Smooth muscle cell (in vitro differentiated cells): ENCODE results near the gene IL17RE. TPM values are rescaled to one million over a fixed set of nuclear protein-coding genes. Genes with fewer than 3 reads are reported as not detected.

Source experiments
- DNase-seq: peaks from one replicate; lab custom pipeline; 2025; ENCODE audit not compliant: unreplicated experiment; lab: John Stamatoyannopoulos, UW
- H2AFZ ChIP-seq: fragments of 200-600 bp; sonication (generic); 2 replicates; pipeline ENCODE4 v1.6.0; 2016; ENCODE audit warnings: antibody characterized with exemption, low read depth, mild to moderate bottlenecking
- H3F3A ChIP-seq: fragments of 200-600 bp; sonication (generic); 2 replicates; pipeline ENCODE4 v1.6.0; 2017; ENCODE audit warnings: antibody characterized with exemption, low read depth
- H3K27ac ChIP-seq: fragments of 200-600 bp; sonication (generic); 2 replicates; pipeline ENCODE4 v1.5.1; 2016; ENCODE audit warnings: low read depth, mild to moderate bottlenecking
- H3K27me3 ChIP-seq: fragments of 200-600 bp; sonication (generic); 2 replicates; pipeline ENCODE4 v1.6.1; 2016; ENCODE audit warnings: low read depth, mild to moderate bottlenecking
- H3K36me3 ChIP-seq: fragments of 200-600 bp; sonication (generic); 2 replicates; pipeline ENCODE4 v1.5.1; 2016; ENCODE audit warnings: low read depth
- H3K4me1 ChIP-seq: fragments of 200-600 bp; sonication (generic); 2 replicates; pipeline ENCODE4 v1.5.1; 2016; ENCODE audit warnings: low read depth
- H3K4me2 ChIP-seq: fragments of 200-600 bp; sonication (generic); 2 replicates; pipeline ENCODE4 v1.6.0; 2016; ENCODE audit warnings: mild to moderate bottlenecking
- H3K4me3 ChIP-seq: fragments of 200-600 bp; sonication (generic); 2 replicates; pipeline ENCODE4 v1.5.1; 2016; ENCODE audit warnings: mild to moderate bottlenecking
- H3K79me2 ChIP-seq: fragments of 200-600 bp; sonication (generic); 2 replicates; pipeline ENCODE4 v1.6.0; 2016; ENCODE audit warnings: low read depth, mild to moderate bottlenecking
- H3K9ac ChIP-seq: fragments of 200-600 bp; sonication (generic); 2 replicates; pipeline ENCODE4 v1.6.0; 2016; ENCODE audit warnings: low read depth
- H3K9me3 ChIP-seq: fragments of 200-600 bp; sonication (generic); replicated peaks from 2 replicates; pipeline ENCODE4 v1.5.1; 2016; ENCODE audit warnings: low read depth
- H4K20me1 ChIP-seq: fragments of 200-600 bp; sonication (generic); 2 replicates; pipeline ENCODE4 v1.6.0; 2016; ENCODE audit warnings: low read depth
- WGBS: methylation state at CpG from one replicate; pipeline ENCODE4 v1.1.7; 2016; ENCODE audit warnings: low lambda C conversion rate; 5-methylcytosine and 5-hydroxymethylcytosine counted together
- polyA plus RNA-seq: library from polyadenylated mRNA; unstranded; fragments of >200 nt; fragmentation: Nextera tagmentation; extraction: Ambion mirVana; gene quantifications from 2 replicates; pipeline ENCODE4 v1.2.1, GENCODE V29; 2016
- total RNA-seq: library from RNA; depleted of rRNA; stranded (reverse); fragments of >200 nt; gene quantifications from 2 replicates; pipeline ENCODE4 v1.2.3, GENCODE V29; 2014
- TF ChIP-seq, protein P1 (sequence below): fragments of 200-600 bp; sonication (generic); IDR thresholded peaks from 2 replicates; pipeline ENCODE4 v1.5.1; 2017; ENCODE audit warnings: borderline replicate concordance, mild to moderate bottlenecking, antibody characterized with exemption; ENCODE audit not compliant: insufficient read depth, poor library complexity, severe bottlenecking

IL17RE gene
- total and polyA plus RNA-seq, 2 experiments from 2014 or later: 0.32 to 4.9 TPM

DNA sequence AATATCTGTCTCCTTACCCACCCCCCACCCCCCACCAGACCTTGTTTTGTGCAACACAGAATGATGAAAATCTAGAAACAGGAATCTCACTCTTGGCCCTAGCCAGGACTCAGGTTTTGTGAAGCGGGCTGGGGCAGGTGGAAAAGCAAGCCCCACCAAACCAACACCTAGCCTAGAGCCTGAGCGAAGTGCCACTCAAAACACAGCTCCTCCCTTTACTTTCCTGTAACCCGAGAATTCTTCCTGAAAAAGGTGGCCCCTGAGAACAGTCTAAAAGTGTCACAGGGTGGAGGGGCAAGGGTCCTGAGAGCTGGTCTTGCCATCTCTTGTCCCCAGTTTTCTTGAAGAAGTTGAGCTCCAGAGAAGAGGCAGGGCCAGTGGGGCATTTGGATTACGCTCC lies 41.4 kb upstream of the IL17RE start:
- 91% methylated on average over 4 of the region's 4 CpGs for WGBS
- TF ChIP-seq, protein P1, sequence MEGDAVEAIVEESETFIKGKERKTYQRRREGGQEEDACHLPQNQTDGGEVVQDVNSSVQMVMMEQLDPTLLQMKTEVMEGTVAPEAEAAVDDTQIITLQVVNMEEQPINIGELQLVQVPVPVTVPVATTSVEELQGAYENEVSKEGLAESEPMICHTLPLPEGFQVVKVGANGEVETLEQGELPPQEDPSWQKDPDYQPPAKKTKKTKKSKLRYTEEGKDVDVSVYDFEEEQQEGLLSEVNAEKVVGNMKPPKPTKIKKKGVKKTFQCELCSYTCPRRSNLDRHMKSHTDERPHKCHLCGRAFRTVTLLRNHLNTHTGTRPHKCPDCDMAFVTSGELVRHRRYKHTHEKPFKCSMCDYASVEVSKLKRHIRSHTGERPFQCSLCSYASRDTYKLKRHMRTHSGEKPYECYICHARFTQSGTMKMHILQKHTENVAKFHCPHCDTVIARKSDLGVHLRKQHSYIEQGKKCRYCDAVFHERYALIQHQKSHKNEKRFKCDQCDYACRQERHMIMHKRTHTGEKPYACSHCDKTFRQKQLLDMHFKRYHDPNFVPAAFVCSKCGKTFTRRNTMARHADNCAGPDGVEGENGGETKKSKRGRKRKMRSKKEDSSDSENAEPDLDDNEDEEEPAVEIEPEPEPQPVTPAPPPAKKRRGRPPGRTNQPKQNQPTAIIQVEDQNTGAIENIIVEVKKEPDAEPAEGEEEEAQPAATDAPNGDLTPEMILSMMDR: no peak
- H3K4me3 ChIP-seq: no peak overlapping the region
- no peaks in the 10 kb centered on the region for H3F3A ChIP-seq
- no peaks in the 10 kb centered on the region for H3K79me2 ChIP-seq
- H3K36me3 ChIP-seq: no peaks in the 10 kb centered on the region
- H3K27ac ChIP-seq: no peak overlapping the region
- H2AFZ ChIP-seq: no peak overlapping the region
- no peak overlapping the region for H3K9ac ChIP-seq
- H3K9me3 ChIP-seq: no peaks in the 10 kb centered on the region
- H3K27me3 ChIP-seq: no peaks in the 10 kb centered on the region
- DNase-seq: no peak
- H4K20me1 ChIP-seq: no peaks in the 10 kb centered on the region
- H3K4me1 ChIP-seq: no peaks in the 10 kb centered on the region
- no peak overlapping the region for H3K4me2 ChIP-seq

DNA sequence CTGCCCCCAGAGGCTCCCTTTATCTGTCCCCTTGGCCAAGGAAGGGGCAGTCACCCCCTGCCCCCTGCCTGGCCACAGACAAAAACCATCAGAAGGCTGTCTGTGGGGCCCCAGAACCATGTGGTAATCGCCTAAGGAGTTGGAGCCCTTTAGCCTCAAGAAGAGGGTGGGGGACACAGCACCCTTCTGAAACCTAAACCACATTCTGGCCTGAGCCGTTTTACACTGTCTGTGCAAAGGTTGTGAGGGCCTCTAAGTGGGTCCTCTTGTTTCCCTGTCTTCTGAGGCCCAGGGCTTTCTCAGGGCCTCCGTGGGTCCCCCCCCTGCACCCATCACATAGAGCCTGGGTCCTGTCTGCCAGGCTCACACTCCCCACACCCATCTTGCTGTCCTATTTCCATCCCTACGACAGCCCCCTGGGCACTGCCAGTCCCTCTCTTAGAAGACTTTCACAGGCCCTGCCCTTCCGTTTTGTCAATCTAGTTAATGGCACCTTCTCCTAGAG lies 41.0 kb upstream of the IL17RE start:
- H3K4me3 ChIP-seq: no peak overlapping the region
- no peak overlapping the region for H3K4me2 ChIP-seq
- H3F3A ChIP-seq: no peaks in the 10 kb centered on the region
- H3K27me3 ChIP-seq: no peaks in the 10 kb centered on the region
- H3K36me3 ChIP-seq: no peaks in the 10 kb centered on the region
- DNase-seq: no peak
- H2AFZ ChIP-seq: no peak overlapping the region
- no peaks in the 10 kb centered on the region for H3K9me3 ChIP-seq
- 89% methylated on average over 5 of the region's 5 CpGs for WGBS
- no peak overlapping the region for H3K9ac ChIP-seq
- no peaks in the 10 kb centered on the region for H3K4me1 ChIP-seq
- TF ChIP-seq, protein P1: no peak
- no peaks in the 10 kb centered on the region for H3K79me2 ChIP-seq
- H4K20me1 ChIP-seq: no peaks in the 10 kb centered on the region
- H3K27ac ChIP-seq: no peak overlapping the region

DNA sequence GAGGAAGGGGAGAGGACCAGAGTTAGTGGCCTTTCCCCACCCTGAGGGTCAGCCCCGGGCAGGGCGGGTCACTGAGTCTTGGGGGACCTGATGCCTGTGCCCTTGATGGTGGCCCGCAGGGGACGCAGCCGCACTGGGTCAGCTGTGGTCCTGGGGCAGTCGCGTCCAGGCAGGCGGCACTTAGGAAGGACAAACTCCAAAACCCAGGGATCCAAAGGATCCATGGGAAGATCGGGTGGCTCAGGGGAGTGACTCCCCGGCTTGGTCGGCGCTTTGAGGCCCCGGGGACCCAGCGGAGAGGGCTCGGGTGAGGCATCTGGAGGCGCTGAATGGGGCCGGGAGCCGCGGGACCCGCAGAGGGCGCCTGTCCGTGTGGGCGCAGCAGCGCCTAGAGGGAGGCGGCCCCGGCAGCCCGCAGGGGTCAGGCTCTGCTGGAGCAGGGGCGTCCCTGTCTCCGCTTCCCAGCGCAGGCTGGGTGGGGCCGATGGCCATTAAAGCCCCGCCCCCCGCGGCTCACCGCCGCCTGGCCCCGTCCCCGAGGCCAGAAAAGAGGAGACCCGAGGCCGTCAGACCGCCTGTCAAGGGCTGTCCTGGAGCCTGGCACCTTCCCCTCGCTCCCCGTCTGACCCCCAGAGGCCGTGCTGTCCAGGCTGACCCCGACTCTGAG lies 40.1 kb upstream of the IL17RE start:
- no peak for DNase-seq

More for the DNA sequence above, 40.1 kb upstream of the IL17RE start:
- H2AFZ ChIP-seq: peak overlapping the region; percentile 86
- no peaks in the 10 kb centered on the region for H3K4me1 ChIP-seq
- H3K79me2 ChIP-seq: no peaks in the 10 kb centered on the region
- no peaks in the 10 kb centered on the region for H3K36me3 ChIP-seq
- TF ChIP-seq, protein P1: peak; percentile 30
- no peak overlapping the region for H3K27ac ChIP-seq
- WGBS: 16% methylated on average over 29 of the region's 45 CpGs
- H3K9me3 ChIP-seq: no peaks in the 10 kb centered on the region
- H3K9ac ChIP-seq: no peak overlapping the region
- H3K4me3 ChIP-seq: peak overlapping the region; percentile 36
- H3F3A ChIP-seq: no peaks in the 10 kb centered on the region
- H4K20me1 ChIP-seq: no peaks in the 10 kb centered on the region
- H3K27me3 ChIP-seq: no peaks in the 10 kb centered on the region
- peak overlapping the region; percentile 76 for H3K4me2 ChIP-seq
